Lower lobe of right lung (tissue), 2 donors: Measurements from ENCODE around the gene CLIP4. TPM values are rescaled to one million over a fixed set of nuclear protein-coding genes. Genes with fewer than 3 reads are reported as not detected.

Source experiments
- ATAC-seq, 2 donors: fragments of 200-7000 bp; cut with Tn5 transposase; one replicate each; pipeline ENCODE4 v1.9.1; 2020 to 2022; ENCODE audit warnings: mild to moderate bottlenecking in 2 of 2, moderate library complexity in 2 of 2
- DNase-seq: peaks from one replicate; pipeline ENCODE4 v3.0.0-alpha.2; 2020
- H3K27ac ChIP-seq: fragments of 200-600 bp; one replicate; pipeline ENCODE4 v1.8.0; 2022
- H3K27me3 ChIP-seq: fragments of 200-600 bp; one replicate; pipeline ENCODE4 v1.8.0; 2022; ENCODE audit warnings: low read depth
- H3K36me3 ChIP-seq: fragments of 200-600 bp; one replicate; pipeline ENCODE4 v1.8.0; 2022; ENCODE audit warnings: mild to moderate bottlenecking
- H3K4me1 ChIP-seq: fragments of 200-600 bp; one replicate; pipeline ENCODE4 v1.8.0; 2022
- H3K4me3 ChIP-seq: fragments of 200-600 bp; one replicate; pipeline ENCODE4 v1.8.0; 2022; ENCODE audit warnings: mild to moderate bottlenecking
- H3K9me3 ChIP-seq: fragments of 200-600 bp; one replicate; pipeline ENCODE4 v1.8.0; 2022
- intact Hi-C: fragments of 100-400 bp; cut with DNase I; formaldehyde crosslinking; loops from one replicate; pipeline ENCODE4 v1.11.0; 2022
- total RNA-seq: library from RNA; stranded (reverse); fragmentation: NEBNext Ultra II Directional; extraction: Animal tissue kit (Norgen Biotek cat#: 25700); gene quantifications from one replicate; pipeline ENCODE4 v1.2.1, GENCODE V29; 2021
- TF ChIP-seq, protein P1 (sequence below): fragments of 200-600 bp; IDR thresholded peaks from one replicate; pipeline ENCODE4 v1.8.0; 2022; ENCODE audit warnings: antibody characterized with exemption, mild to moderate bottlenecking
- donor health status: DM: no; HTN: yes; CAD: no; lungs with severe emphysema.

Gene CLIP4
- total RNA-seq, 1 donor from 2014 or later = 64.6 TPM

DNA sequence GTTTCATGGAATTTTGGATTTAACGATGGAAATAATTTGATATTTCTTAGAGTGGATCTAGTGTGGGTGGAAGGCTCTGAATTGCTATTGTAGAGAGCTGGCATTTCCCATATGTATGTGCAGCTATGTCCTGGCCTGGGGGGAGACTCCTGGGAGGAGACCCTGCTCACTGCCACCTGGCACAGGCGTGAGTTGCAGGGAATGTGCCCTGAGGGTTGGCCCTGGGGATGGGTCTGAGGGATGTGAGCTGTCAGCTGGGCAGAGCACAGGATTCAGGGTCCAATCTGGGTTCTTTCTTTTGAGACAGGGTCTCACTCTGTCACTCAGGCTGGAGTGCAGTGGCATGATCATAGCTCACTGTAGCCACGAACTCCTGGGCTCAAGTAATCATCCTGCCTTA lies 120.2 kb downstream of the CLIP4 start:
- Histone ChIP-seq H3K4me1 (no peaks in the 10 kb centered on the region), H3K4me3 (no peak overlapping the region), H3K27ac (no peak overlapping the region), H3K36me3 (no peaks in the 10 kb centered on the region), H3K27me3 (peaks cover 17% of the 10 kb centered on the region), H3K9me3 (no peaks in the 10 kb centered on the region)
- ATAC-seq (no peak), DNase-seq (no peak)
- intact Hi-C loops = no loop called here
- TF ChIP-seq, protein P1, sequence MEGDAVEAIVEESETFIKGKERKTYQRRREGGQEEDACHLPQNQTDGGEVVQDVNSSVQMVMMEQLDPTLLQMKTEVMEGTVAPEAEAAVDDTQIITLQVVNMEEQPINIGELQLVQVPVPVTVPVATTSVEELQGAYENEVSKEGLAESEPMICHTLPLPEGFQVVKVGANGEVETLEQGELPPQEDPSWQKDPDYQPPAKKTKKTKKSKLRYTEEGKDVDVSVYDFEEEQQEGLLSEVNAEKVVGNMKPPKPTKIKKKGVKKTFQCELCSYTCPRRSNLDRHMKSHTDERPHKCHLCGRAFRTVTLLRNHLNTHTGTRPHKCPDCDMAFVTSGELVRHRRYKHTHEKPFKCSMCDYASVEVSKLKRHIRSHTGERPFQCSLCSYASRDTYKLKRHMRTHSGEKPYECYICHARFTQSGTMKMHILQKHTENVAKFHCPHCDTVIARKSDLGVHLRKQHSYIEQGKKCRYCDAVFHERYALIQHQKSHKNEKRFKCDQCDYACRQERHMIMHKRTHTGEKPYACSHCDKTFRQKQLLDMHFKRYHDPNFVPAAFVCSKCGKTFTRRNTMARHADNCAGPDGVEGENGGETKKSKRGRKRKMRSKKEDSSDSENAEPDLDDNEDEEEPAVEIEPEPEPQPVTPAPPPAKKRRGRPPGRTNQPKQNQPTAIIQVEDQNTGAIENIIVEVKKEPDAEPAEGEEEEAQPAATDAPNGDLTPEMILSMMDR = no peak

DNA sequence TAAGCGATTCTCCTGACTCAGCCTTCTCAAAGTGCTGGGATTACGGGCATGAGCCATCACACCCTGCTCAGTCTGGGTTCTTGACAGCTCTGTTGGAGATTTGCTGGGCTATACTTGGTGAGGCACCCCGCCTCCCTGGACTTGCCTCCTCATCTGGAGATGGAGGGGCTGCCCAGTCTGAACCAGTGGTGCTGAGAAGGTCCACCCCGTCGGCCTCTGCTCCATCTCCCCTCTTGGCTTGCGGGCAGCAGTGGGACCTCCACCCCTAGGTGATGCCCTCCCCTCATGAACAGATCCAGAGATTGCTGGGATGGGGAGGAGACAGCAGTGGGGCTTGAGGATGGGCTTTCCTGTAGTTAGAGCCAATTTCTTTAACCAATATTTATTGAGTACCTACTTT lies 120.9 kb downstream of the CLIP4 start:
- H3K27ac ChIP-seq = no peak overlapping the region
- no peaks in the 10 kb centered on the region for H3K4me1 ChIP-seq
- H3K36me3 ChIP-seq = no peaks in the 10 kb centered on the region
- TF ChIP-seq, protein P1 = no peak
- no peak for ATAC-seq
- DNase-seq = no peak
- peaks cover 17% of the 10 kb centered on the region for H3K27me3 ChIP-seq
- H3K4me3 ChIP-seq = no peak overlapping the region
- no peaks in the 10 kb centered on the region for H3K9me3 ChIP-seq
- intact Hi-C loops = no loop called here

DNA sequence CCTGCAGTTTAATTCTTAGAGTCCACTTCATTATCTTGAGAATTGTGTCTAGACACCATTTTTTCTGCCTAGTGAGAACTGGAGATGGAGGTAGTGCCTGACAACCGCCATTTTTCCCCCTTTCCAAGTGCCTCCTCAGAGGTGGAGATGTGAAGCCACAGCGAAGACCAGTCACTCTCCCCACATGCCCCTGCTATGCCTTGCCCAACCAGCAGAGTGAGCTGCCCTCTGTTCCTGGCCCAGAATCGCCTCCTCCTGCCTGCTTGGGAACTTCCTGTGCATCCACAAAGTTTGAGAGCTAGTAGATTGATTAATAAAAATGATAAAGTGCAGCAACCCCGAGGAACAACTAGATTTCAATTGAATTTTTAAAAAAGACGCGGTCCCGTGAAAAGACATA lies 123.3 kb downstream of the CLIP4 start:
- intact Hi-C loops = no loop called here
- Histone ChIP-seq H3K4me1 (no peaks in the 10 kb centered on the region), H3K27me3 (peaks cover 17% of the 10 kb centered on the region), H3K9me3 (no peaks in the 10 kb centered on the region), H3K4me3 (no peak overlapping the region), H3K27ac (no peak overlapping the region), H3K36me3 (no peaks in the 10 kb centered on the region)
- no peak for DNase-seq
- ATAC-seq = no peak
- TF ChIP-seq, protein P1 = peak; percentile 40

Other genes with a start within 250 kb of the CLIP4 start
- gene TRMT61B, start 245.1 kb upstream of the CLIP4 start, total RNA-seq = 13.0 TPM
- gene WDR43, start 220.7 kb upstream of the CLIP4 start, total RNA-seq = 27.9 TPM
- gene TOGARAM2, start 134.1 kb upstream of the CLIP4 start, total RNA-seq = 15.4 TPM
- gene PCARE, start 40.9 kb upstream of the CLIP4 start, total RNA-seq = 0.95 TPM